ENCODE measurements around the gene TMEM217. TPM values are rescaled to one million over a fixed set of nuclear protein-coding genes. Genes with fewer than 3 reads are reported as not detected.

Gene TMEM217
- total and polyA plus RNA-seq, 2 of the 4 experiments (the other 2 are of a cell fraction), result 1.4 to 3.5 TPM

- Histone ChIP-seq H2BK5ac (ENCODE audit: low read depth, low read length, poor library complexity, severe bottlenecking) (no peak overlapping the region), H3K79me1 (ENCODE audit: low read depth in 1 of 2, low read length in 2 of 2) (no peaks in the 10 kb centered on the region), H3K27ac (ENCODE audit: insufficient read depth, low read length) (no peak overlapping the region), H3K36me3 (ENCODE audit: control insufficient read depth, insufficient read depth, low read length) (no peaks in the 10 kb centered on the region), H3K18ac (ENCODE audit: low read depth, low read length) (no peak overlapping the region), H2BK20ac (ENCODE audit: low read depth, low read length) (no peak overlapping the region), H2AK9ac (replicated peaks; ENCODE audit: low read depth, low read length, poor library complexity) (no peak overlapping the region), H3K9me3 (ENCODE audit: control insufficient read depth, insufficient read depth, low read length) (no peaks in the 10 kb centered on the region), H3K9me1 (ENCODE audit: insufficient read depth, low read length) (no peaks in the 10 kb centered on the region), H3K4ac (ENCODE audit: low read depth, low read length) (no peak overlapping the region), H3K4me1 (ENCODE audit: control insufficient read depth, insufficient read depth, low read length) (no peaks in the 10 kb centered on the region), H3K9ac (ENCODE audit: low read depth, low read length) (no peak overlapping the region), H3K23ac (ENCODE audit: low read depth, low read length) (no peak overlapping the region), H4K5ac (ENCODE audit: low read depth, low read length) (no peak overlapping the region), H3K56ac (ENCODE audit: extremely low read depth, insufficient read depth, low read length) (no peak overlapping the region), H2BK120ac (ENCODE audit: low read depth, low read length) (no peak overlapping the region), H4K91ac (ENCODE audit: insufficient read depth, low read depth, low read length) (no peak overlapping the region), H3K4me2 (ENCODE audit: low read depth, low read length) (no peak overlapping the region), H2AFZ (replicated peaks; ENCODE audit: low read length, poor library complexity) (no peak overlapping the region), H2AK5ac (ENCODE audit: low read depth, low read length) (0 out of 2 replicates have a peak overlapping the region, but pooled peaks have one; percentile 18), H2BK15ac (ENCODE audit: low read depth, low read length) (no peak overlapping the region), H3K14ac (replicated peaks; ENCODE audit: low read depth, low read length) (no peak overlapping the region), H3K4me3 (ENCODE audit: insufficient read depth, low read depth, low read length) (no peak overlapping the region), H4K20me1 (ENCODE audit: insufficient read depth, low read length) (no peaks in the 10 kb centered on the region), H3K27me3 (ENCODE audit: control insufficient read depth, insufficient read depth, low read length) (no peaks in the 10 kb centered on the region), H4K8ac (ENCODE audit: low read depth in 2 of 2, low read length in 2 of 2) (no peak overlapping the region)
- POLR2A ChIA-PET (ENCODE audit: unreplicated experiment), result no interaction called here
- intact Hi-C loops (cut with micrococcal nuclease), result no loop called here
- dilution Hi-C loops (cut with HindIII; ENCODE audit: low sequenced_read_pairs, unreplicated experiment), result no loop called here
- TF ChIP-seq FOS (IDR thresholded peaks at IDR 0.05; ENCODE audit: low read depth, low read length) (no peak), SMC3 (IDR thresholded peaks at IDR 0.05; ENCODE audit: low read depth, low read length) (no peak), RCOR1 (IDR thresholded peaks at IDR 0.05; ENCODE audit: insufficient replicate concordance, low read length) (no peak), POLR2A (IDR thresholded peaks at IDR 0.05; ENCODE audit: low read depth, low read length) (no peak), CHD1 (IDR thresholded peaks at IDR 0.05; ENCODE audit: low read depth, low read length) (no peak), CEBPB (IDR thresholded peaks at IDR 0.05; ENCODE audit: low read depth, low read length) (no peak), BHLHE40 (IDR thresholded peaks at IDR 0.05; ENCODE audit: low read depth, low read length) (no peak), ELK1 (IDR thresholded peaks at IDR 0.05; ENCODE audit: borderline replicate concordance, low read depth, low read length) (no peak), MAFK (IDR thresholded peaks at IDR 0.05; ENCODE audit: low read depth, low read length) (no peak)
- ATAC-seq (ENCODE audit: low read depth) (no peak), DNase-seq (no peak)
- in situ Hi-C loops (cut with MboI; ENCODE audit: low sequenced_read_pairs), result no loop called here
- BruUV-seq (replicated peaks), result no TSS peak
- CTCF ChIA-PET, result no interaction called here
- 79% methylated on average over 2 of the region's 6 CpGs; no CpG with 5 or more reads in 1 of the 2 experiments for WGBS, 2 experiments (ENCODE audit: extremely low coverage in 2 of 2, insufficient read length in 1 of 2)
Measured at GRCh38 chr6:37230104-37230503, 27.8 kb downstream of the TMEM217 start.

Measured in IMR-90 (cell line).